ENCODE data around the gene PRPH. TPM values are rescaled to one million over a fixed set of nuclear protein-coding genes. Genes with fewer than 3 reads are reported as not detected.

Gene PRPH
- total and polyA plus RNA-seq, 10 of the 15 experiments (the other 5 are each of a cell fraction or from before 2014, with no cell fraction given) = 0.09 to 0.45 (median 0.19) TPM; not detected in 3

DNA sequence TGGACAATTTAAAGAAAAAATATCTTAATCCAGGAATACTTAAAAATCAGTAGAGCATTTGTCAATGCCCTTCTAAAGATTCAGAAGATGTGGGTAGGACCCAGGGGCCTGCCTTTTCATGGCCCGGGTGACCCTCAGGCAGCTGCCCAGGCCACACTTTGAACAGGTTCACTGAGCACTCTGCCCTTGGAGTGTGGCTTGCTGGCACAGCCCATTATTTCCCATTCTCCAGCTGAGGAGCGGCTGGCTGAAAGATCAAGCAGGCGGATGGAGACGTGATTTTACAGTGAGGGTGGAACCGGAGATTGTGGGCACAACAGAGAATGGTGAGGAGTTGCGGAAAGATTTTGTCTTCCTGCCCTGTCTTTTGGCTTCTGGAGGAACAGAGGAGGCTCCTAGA lies 7.1 kb upstream of the PRPH start:
- Histone ChIP-seq H4K20me1 (ENCODE audit: control insufficient read depth, insufficient read depth) (no peaks in the 10 kb centered on the region), H3K9me3 (replicated peaks; ENCODE audit: control insufficient read depth, insufficient read depth, low read length) (no peaks in the 10 kb centered on the region), H3K4me2 (ENCODE audit: control insufficient read depth, insufficient read depth) (no peak overlapping the region), H3K4me3 (no peak overlapping the region), H3K27ac (ENCODE audit: control insufficient read depth, insufficient read depth) (no peak overlapping the region), H3K36me3 (ENCODE audit: control insufficient read depth in 2 of 2, insufficient read depth in 2 of 2, low read length in 1 of 2) (no peaks in the 10 kb centered on the region), H3K79me2 (ENCODE audit: control insufficient read depth, insufficient read depth, low read length) (no peaks in the 10 kb centered on the region), H2AFZ (ENCODE audit: control insufficient read depth, low read depth, low read length) (no peak overlapping the region), H3K4me1 (ENCODE audit: control insufficient read depth, insufficient read depth, low read length) (no peaks in the 10 kb centered on the region), H3K27me3 (replicated peaks in 1 of 2; ENCODE audit: control insufficient read depth in 2 of 2, insufficient read depth in 2 of 2, low read length in 1 of 2) (peaks cover 0 to 2% of the 10 kb centered on the region in 2 experiments; a peak in 2 of 4 replicates), H3K9ac (ENCODE audit: control insufficient read depth, insufficient read depth, low read length) (no peak overlapping the region)
- intact Hi-C loops (cut with micrococcal nuclease; ENCODE audit: unreplicated experiment) (loop anchor here (1.0 kb wide), 3 partner anchors 54 to 226 kb away; no protein-coding TSS in a partner anchor), in situ Hi-C loops (cut with MboI) (loop anchor here (5.0 kb wide), 1 partner anchor 49 kb away; the partner anchor contains the start of gene C1QL4)
- ATAC-seq = no peak
- DNase-seq (ENCODE audit: low read depth, low spot score) = no peak
- no TSS peak for BruUV-seq (replicated peaks)
- WGBS (ENCODE audit: insufficient coverage, insufficient replicate concordance, low lambda C conversion rate, missing lambda C conversion rate) = 34% methylated on average over 6 of the region's 6 CpGs
- TF ChIP-seq RELA (IDR thresholded peaks at IDR 0.05; ENCODE audit: borderline replicate concordance, partially characterized antibody) (no peak), E2F8 (IDR thresholded peaks at IDR 0.05; ENCODE audit: low read depth, partially characterized antibody) (no peak), ATF2 (IDR thresholded peaks at IDR 0.05; ENCODE audit: low read length) (no peak), E2F4 (IDR thresholded peaks at IDR 0.05; ENCODE audit: low read depth, low read length) (no peak), TCF12 (IDR thresholded peaks at IDR 0.05; ENCODE audit: low read depth, low read length) (no peak), BHLHE40 (IDR thresholded peaks at IDR 0.05; ENCODE audit: borderline replicate concordance in 1 of 2, low read depth in 2 of 2, low read length in 1 of 2) (no peak)
- ChIA-PET CTCF (interaction anchor here (1.0 to 16.2 kb wide), 17 partner anchors 8 to 333 kb away, joined by 4 to 231 read pairs (median 12); partner anchors contain the start of genes C1QL4, DNAJC22 and TROAP), POLR2A (no interaction called here), RAD21 (ENCODE audit: unreplicated experiment) (interaction anchor here (1.2 to 4.4 kb wide), 7 partner anchors 35 to 226 kb away, joined by 3 to 54 read pairs (median 15); partner anchors contain the start of gene DNAJC22), SMC1A (ENCODE audit: uncharacterized antibody, unreplicated experiment) (interaction anchor here (0.5 to 4.6 kb wide), 12 partner anchors 21 to 293 kb away, joined by 3 to 46 read pairs (median 8); partner anchors contain the start of genes DNAJC22 and TROAP)
- FAIRE-seq = no peak
